Endothelial cell of umbilical vein (primary cell): ENCODE data around the gene VPS37D. TPM values are rescaled to one million over a fixed set of nuclear protein-coding genes. Genes with fewer than 3 reads are reported as not detected.

Experiments
- BruUV-seq: library from RNA; stranded (reverse); fragments of 400-500 nt; replicated peaks from 2 replicates; lab custom pipeline; 2021; lab: Mats Ljungman, UMichigan
- CTCF ChIA-PET: fragments of 300-600, 350-600 bp; sonication (Branson Sonifier 250); formaldehyde crosslinking; loops from one replicate; lab custom pipeline; 2021; ENCODE audit warnings: antibody characterized with exemption, inconsistent platforms; lab: Charles Lee
- POLR2A ChIA-PET: fragments of 300-600, 350-600 bp; sonication (Branson Sonifier 250); formaldehyde crosslinking; loops from one replicate; lab custom pipeline; 2021; ENCODE audit warnings: antibody characterized with exemption, inconsistent platforms; lab: Charles Lee
- DNase-seq: peaks from one replicate; pipeline ENCODE4 v3.0.0-alpha.2; 2011; ENCODE audit warnings: low read depth, low spot score
- FAIRE-seq: peaks from 2 replicates; lab custom pipeline; 2011; peaks lifted over from hg19 to GRCh38; lab: Jason Lieb, UNC
- H2AFZ ChIP-seq: 2 replicates; pipeline ENCODE4 v1.6.0; 2012; ENCODE audit warnings: low read depth, low read length, control low read depth, inconsistent platforms
- H3K27ac ChIP-seq: 2 replicates; pipeline ENCODE4 v1.5.1; 2011; ENCODE audit warnings: low read depth, mild to moderate bottlenecking, control low read depth, low read length, moderate library complexity; ENCODE audit not compliant: insufficient read depth
- H3K27me3 ChIP-seq, 2 experiments: 2 replicates each; pipeline versions ENCODE4 v1.6.0 to v1.6.1; 2011; ENCODE audit warnings: low read length in 2 of 2, mixed read lengths in 1 of 2; ENCODE audit not compliant: control insufficient read depth in 2 of 2, insufficient read depth in 2 of 2
- H3K36me3 ChIP-seq, 2 experiments: 2 replicates in 1 of 2; 3 replicates in 1 of 2; pipeline ENCODE4 v1.5.1; 2011; ENCODE audit warnings: low read length in 2 of 2, mild to moderate bottlenecking in 1 of 2, moderate library complexity in 1 of 2; ENCODE audit not compliant: control insufficient read depth in 2 of 2, insufficient read depth in 2 of 2; ENCODE audit errors: extremely low read depth in 1 of 2
- H3K4me1 ChIP-seq: 3 replicates; pipeline ENCODE4 v1.5.1; 2011; ENCODE audit warnings: mild to moderate bottlenecking, low read length; ENCODE audit not compliant: control insufficient read depth, insufficient read depth; ENCODE audit errors: extremely low read depth
- H3K4me2 ChIP-seq: 2 replicates; pipeline ENCODE4 v1.6.1; 2011; ENCODE audit warnings: low read length, control low read depth, mixed read lengths; ENCODE audit not compliant: insufficient read depth
- H3K4me3 ChIP-seq, 3 experiments: fragments of 200-600 bp in 1 of 3; sonication (generic), shearing (Covaris generic) in 1 of 3; replicated peaks in 1 of 3; 2 replicates each; pipeline ENCODE4 v1.5.1; 2011 to 2016; ENCODE audit warnings: control low read depth in 3 of 3, low read length in 3 of 3, mild to moderate bottlenecking in 2 of 3, inconsistent platforms in 1 of 3, low read depth in 1 of 3, moderate library complexity in 1 of 3; ENCODE audit not compliant: insufficient read depth in 1 of 3
- H3K79me2 ChIP-seq: 2 replicates; pipeline ENCODE4 v1.6.0; 2012; ENCODE audit warnings: low read length, inconsistent platforms; ENCODE audit not compliant: control insufficient read depth, insufficient read depth
- H3K9ac ChIP-seq: replicated peaks from 2 replicates; pipeline ENCODE3; 2011; ENCODE audit warnings: low read length, control low read depth; ENCODE audit not compliant: insufficient read depth; ENCODE audit errors: extremely low read depth
- H3K9me1 ChIP-seq: replicated peaks from 3 replicates; pipeline ENCODE4 v1.6.0; 2011; ENCODE audit warnings: mild to moderate bottlenecking, low read length; ENCODE audit not compliant: control insufficient read depth, insufficient read depth; ENCODE audit errors: extremely low read depth
- H3K9me3 ChIP-seq: replicated peaks from 2 replicates; pipeline ENCODE4 v1.5.1; 2012; ENCODE audit warnings: low read length, inconsistent platforms; ENCODE audit not compliant: control insufficient read depth, insufficient read depth
- H4K20me1 ChIP-seq: replicated peaks from 2 replicates; pipeline ENCODE3; 2011; ENCODE audit warnings: mild to moderate bottlenecking, low read length; ENCODE audit not compliant: control insufficient read depth, insufficient read depth; ENCODE audit errors: extremely low read depth
- POLR2AphosphoS5 ChIP-seq: IDR thresholded peaks from 2 replicates; pipeline ENCODE4 v1.6.1; 2012; ENCODE audit warnings: low read depth, mild to moderate bottlenecking, control low read depth, low read length, moderate library complexity; ENCODE audit not compliant: insufficient read depth
- dilution Hi-C: fragments of 300-500 bp; cut with MboI; formaldehyde crosslinking; loops from one replicate; pipeline ENCODE4 v1.15.0; 2019; ENCODE audit warnings: low sequenced_read_pairs; ENCODE audit not compliant: extremely low pct_ligation_motif_present
- intact Hi-C: fragments of 100-400 bp; cut with micrococcal nuclease; formaldehyde crosslinking; loops from one replicate; pipeline ENCODE4 v1.10.0; 2022
- microRNA counts: library from miRNA; unstranded; fragments of <30 nt; microRNA quantifications from one replicate; lab custom pipeline; 2016
- microRNA-seq: library from miRNA; unstranded; fragments of <30 nt; microRNA quantifications from one replicate; pipeline ENCODE4 v1.2.0, GENCODE V29; 2021; ENCODE audit warnings: borderline number of aligned reads, borderline replicate concordance
- polyA plus RNA-seq, 4 experiments: library from polyadenylated mRNA; depleted of rRNA in 3 of 4; stranded (reverse) in 3 of 4; unstranded in 1 of 4; fragments of >200 nt; gene quantifications; 2 replicates each; pipeline versions ENCODE4 v1.2.1 to v1.2.3, GENCODE V29; 2011 to 2012; ENCODE audit warnings: missing spikeins in 1 of 4
- small RNA-seq: library from RNA; depleted of rRNA; stranded (forward); fragments of <200 nt; gene quantifications from one replicate; pipeline ENCODE3, GENCODE V24; 2012; ENCODE audit warnings: low replicate concordance, low read depth; ENCODE audit not compliant: insufficient read depth, insufficient read length
- total RNA-seq: library from RNA; stranded (reverse); gene quantifications from 2 replicates; pipeline ENCODE4 v1.2.3, GENCODE V29; 2021

Gene VPS37D
- total and polyA plus RNA-seq, 2 donors (not counting 3 experiments of a cell fraction or from before 2014, with no cell fraction given): 2.0 to 2.1 TPM

GRCh38 chr7:73721377-73721817, 53.8 kb downstream of the VPS37D start:
- no peak overlapping the region for H2AFZ ChIP-seq
- H3K27ac ChIP-seq: no peak overlapping the region
- no peak overlapping the region for H3K4me3 ChIP-seq
- H4K20me1 ChIP-seq: no peaks in the 10 kb centered on the region
- no peaks in the 10 kb centered on the region for H3K36me3 ChIP-seq
- no peaks in the 10 kb centered on the region for H3K9me3 ChIP-seq
- no peak overlapping the region for H3K4me2 ChIP-seq
- intact Hi-C loops (no loop called here), dilution Hi-C loops (no loop called here)
- H3K4me1 ChIP-seq: peaks cover 22% of the 10 kb centered on the region
- H3K9ac ChIP-seq: no peak overlapping the region
- FAIRE-seq: no peak
- H3K27me3 ChIP-seq: no peaks in the 10 kb centered on the region
- ChIA-PET POLR2A (no interaction called here), CTCF (interaction anchor here (1.0 to 8.6 kb wide), 3 partner anchors 11 to 111 kb away, joined by 5 to 270 read pairs (median 6); no protein-coding TSS in a partner anchor)
- no TSS peak for BruUV-seq
- no peak for TF ChIP-seq POLR2AphosphoS5
- H3K79me2 ChIP-seq: peaks cover 22% of the 10 kb centered on the region
- H3K9me1 ChIP-seq: no peaks in the 10 kb centered on the region
- DNase-seq: no peak

MicroRNA genes within 50 kb of the gene (microRNA counts, 767-probe panel; counts per million panel counts)
- microRNA hsa-miR-4284 (lab: Ali Mortazavi, UCI): 723 counts per million, percentile 96 among the panel's probes with 10 or more counts

Small RNAs within 50 kb of the gene (microRNA-seq; reads per million reads assigned to microRNA genes)
- not detected for gene MIR4284

Small RNAs within 50 kb of the gene (small RNA-seq; reads per million reads assigned to genes)
- gene MIR4284: not detected

Other genes with a start within 250 kb of the VPS37D start
- gene FZD9, start 234.1 kb upstream of the VPS37D start, total RNA-seq: 0.75 and 0.90 TPM in 2 replicates
- 0.72 and 1.3 TPM in 2 replicates for gene FZD9, start 234.1 kb upstream of the VPS37D start, polyA plus RNA-seq
- 72.6 and 74.7 TPM in 2 replicates for gene BAZ1B, start 145.5 kb upstream of the VPS37D start, total RNA-seq
- 12.6 and 16.2 TPM in 2 replicates for gene BAZ1B, start 145.5 kb upstream of the VPS37D start, polyA plus RNA-seq
- 58.0 and 61.2 TPM in 2 replicates for gene BCL7B, start 110.1 kb upstream of the VPS37D start, total RNA-seq
- gene BCL7B, start 110.1 kb upstream of the VPS37D start, polyA plus RNA-seq: 68.3 and 78.1 TPM in 2 replicates
- 34.8 and 38.6 TPM in 2 replicates for gene TBL2, start 89.3 kb upstream of the VPS37D start, total RNA-seq
- 48.4 and 49.6 TPM in 2 replicates for gene TBL2, start 89.3 kb upstream of the VPS37D start, polyA plus RNA-seq
- gene MLXIPL, start 43.3 kb upstream of the VPS37D start, total RNA-seq: not detected in 2 replicates
- not detected in 2 replicates for gene MLXIPL, start 43.3 kb upstream of the VPS37D start, polyA plus RNA-seq
- gene DNAJC30, start 15.6 kb downstream of the VPS37D start, total RNA-seq: 10.4 and 11.9 TPM in 2 replicates
- 10.6 and 14.7 TPM in 2 replicates for gene DNAJC30, start 15.6 kb downstream of the VPS37D start, polyA plus RNA-seq
- 60.1 and 64.6 TPM in 2 replicates for gene BUD23, start 15.8 kb downstream of the VPS37D start, total RNA-seq
- 49.0 and 62.1 TPM in 2 replicates for gene BUD23, start 15.8 kb downstream of the VPS37D start, polyA plus RNA-seq
- 16.8 and 20.8 TPM in 2 replicates for gene STX1A, start 51.8 kb downstream of the VPS37D start, total RNA-seq
- gene STX1A, start 51.8 kb downstream of the VPS37D start, polyA plus RNA-seq: 13.1 and 16.0 TPM in 2 replicates
- 13.3 and 19.0 TPM in 2 replicates for gene ABHD11, start 71.0 kb downstream of the VPS37D start, total RNA-seq
- 18.4 and 18.9 TPM in 2 replicates for gene ABHD11, start 71.0 kb downstream of the VPS37D start, polyA plus RNA-seq
- gene CLDN3, start 102.4 kb downstream of the VPS37D start, total RNA-seq: 0.62 and 0.95 TPM in 2 replicates
- 1.9 and 2.4 TPM in 2 replicates for gene CLDN3, start 102.4 kb downstream of the VPS37D start, polyA plus RNA-seq
- gene CLDN4, start 163.2 kb downstream of the VPS37D start, total RNA-seq: 0.13 and 0.25 TPM in 2 replicates
- gene CLDN4, start 163.2 kb downstream of the VPS37D start, polyA plus RNA-seq: 0.14 and 0.15 TPM in 2 replicates
- 1.2 and 10.8 TPM in 2 replicates for gene METTL27, start 174.7 kb downstream of the VPS37D start, total RNA-seq
- gene METTL27, start 174.7 kb downstream of the VPS37D start, polyA plus RNA-seq: 6.9 and 9.0 TPM in 2 replicates
- not detected in 2 replicates for gene TMEM270, start 193.3 kb downstream of the VPS37D start, total RNA-seq
- gene TMEM270, start 193.3 kb downstream of the VPS37D start, polyA plus RNA-seq: not detected in 2 replicates